NB4 (cell line): ENCODE measurements around the gene KLF6.

ENCODE experiments used
- CTCF ChIP-seq: IDR thresholded peaks from one replicate; pipeline ENCODE4 v1.5.1; 2012; ENCODE audit warnings: low read depth, low read length
- TF ChIP-seq, protein P1 (sequence below): IDR thresholded peaks from 2 replicates; pipeline ENCODE4 v1.6.1; 2011; ENCODE audit warnings: low read depth, low read length

DNA sequence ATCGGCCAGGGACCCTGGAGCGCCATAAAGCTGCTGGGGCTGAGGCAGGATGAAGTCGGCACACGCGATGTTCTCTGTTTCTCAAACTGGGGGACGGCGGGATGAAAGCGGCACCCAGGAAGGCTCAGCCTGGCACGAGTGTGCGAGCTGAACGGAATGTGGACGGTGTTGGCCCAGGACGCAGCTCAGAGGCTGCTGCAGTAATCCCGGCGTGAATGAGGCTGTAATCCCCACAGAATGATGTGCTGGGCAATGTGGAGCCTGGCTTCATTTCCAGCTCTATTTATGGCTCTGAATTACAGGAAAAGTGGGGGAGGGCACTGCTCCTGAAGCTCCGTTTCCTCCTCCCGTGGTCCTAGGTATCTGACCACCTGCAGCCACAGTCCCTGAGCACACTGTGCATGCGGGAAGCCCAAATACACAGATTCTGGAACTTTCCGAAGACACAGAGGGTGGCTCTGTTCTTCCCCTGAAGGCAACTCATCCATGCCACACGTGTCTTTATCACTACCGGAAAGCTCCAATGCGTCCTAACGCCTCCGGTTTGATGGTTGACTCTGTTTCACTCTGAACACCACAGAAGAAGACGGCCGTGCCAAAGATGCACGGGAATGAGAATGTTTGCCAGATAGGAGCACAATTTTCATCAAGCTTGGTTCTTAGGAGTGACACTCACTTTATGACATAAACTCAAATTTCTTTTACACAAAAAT, 37.6 kb downstream of the KLF6 start:
- no peak for TF ChIP-seq CTCF
- TF ChIP-seq, protein P1, sequence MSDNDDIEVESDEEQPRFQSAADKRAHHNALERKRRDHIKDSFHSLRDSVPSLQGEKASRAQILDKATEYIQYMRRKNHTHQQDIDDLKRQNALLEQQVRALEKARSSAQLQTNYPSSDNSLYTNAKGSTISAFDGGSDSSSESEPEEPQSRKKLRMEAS = no peak
